ENCODE measurements around the gene CD300LB.
"Not testable (repeated sequence)": the region's sequence is repeated elsewhere in the genome, so short reads cannot be mapped to it uniquely, and the experiment has no call there.

The CD300LB gene

GRCh38 chr17:74525781-74526288 lies 5.4 kb downstream of the CD300LB start:
- no peak for DNase-seq (ENCODE audit: low read depth)

- DNase-seq (ENCODE audit: low read depth) = no peak
Measured at GRCh38 chr17:74525465-74525725, 5.9 kb downstream of the CD300LB start.

- no peak for DNase-seq (ENCODE audit: low read depth)
Measured at GRCh38 chr17:74524653-74525464, 6.4 kb downstream of the CD300LB start.

- no peak for DNase-seq (ENCODE audit: low read depth)
Measured at GRCh38 chr17:74523308-74523707, 8.0 kb downstream of the CD300LB start.

- no peak for DNase-seq (ENCODE audit: low read depth)
Measured at GRCh38 chr17:74522381-74523105, 8.7 kb downstream of the CD300LB start.

GRCh38 chr17:74521701-74522201 lies 9.5 kb downstream of the CD300LB start:
- DNase-seq (ENCODE audit: low read depth) = no peak

GRCh38 chr17:74520790-74521480 lies 10.3 kb downstream of the CD300LB start:
- no peak for DNase-seq (ENCODE audit: low read depth)

GRCh38 chr17:74520016-74520434 lies 11.2 kb downstream of the CD300LB start:
- no peak for DNase-seq (ENCODE audit: low read depth)

- not testable (repeated sequence) for DNase-seq (ENCODE audit: low read depth)
Measured at GRCh38 chr17:74518413-74518981, 12.8 kb downstream of the CD300LB start.

GRCh38 chr17:74516561-74517328 lies 14.5 kb downstream of the CD300LB start:
- no peak for DNase-seq (ENCODE audit: low read depth)

GRCh38 chr17:74515941-74516340 lies 15.3 kb downstream of the CD300LB start:
- no peak for DNase-seq (ENCODE audit: low read depth)

- peak; percentile 3 for DNase-seq (ENCODE audit: low read depth)
Measured at GRCh38 chr17:74514632-74515334, 16.5 kb downstream of the CD300LB start.

- DNase-seq (ENCODE audit: low read depth) = peak; percentile 4
Measured at GRCh38 chr17:74513987-74514631, 17.2 kb downstream of the CD300LB start.

- no peak for DNase-seq (ENCODE audit: low read depth)
Measured at GRCh38 chr17:74512624-74513091, 18.6 kb downstream of the CD300LB start.

GRCh38 chr17:74512036-74512435 lies 19.2 kb downstream of the CD300LB start:
- DNase-seq (ENCODE audit: low read depth) = no peak

- DNase-seq (ENCODE audit: low read depth) = no peak
Measured at GRCh38 chr17:74508156-74508555, 23.1 kb downstream of the CD300LB start.

- DNase-seq (ENCODE audit: low read depth) = not testable (repeated sequence)
Measured at GRCh38 chr17:74503949-74504348, 27.3 kb downstream of the CD300LB start.

GRCh38 chr17:74502861-74503260 lies 28.4 kb downstream of the CD300LB start:
- DNase-seq (ENCODE audit: low read depth) = no peak

- no peak for DNase-seq (ENCODE audit: low read depth)
Measured at GRCh38 chr17:74499992-74500391, 31.3 kb downstream of the CD300LB start.

- DNase-seq (ENCODE audit: low read depth) = no peak
Measured at GRCh38 chr17:74497471-74497870, 33.8 kb downstream of the CD300LB start.

All from fibroblast of the conjunctiva (primary cell).